Activated T-cell treated with anti-CD3 and anti-CD28 coated beads for 1 hour (primary cell): ENCODE measurements around the gene DPH5.
"Not testable (repeated sequence)": the region's sequence is repeated elsewhere in the genome, so short reads cannot be mapped to it uniquely, and the experiment has no call there.

Experiments
- DNase-seq: peaks from one replicate; pipeline ENCODE4 v3.0.0-alpha.2; 2020; ENCODE audit warnings: low read depth

The DPH5 gene

GRCh38 chr1:100982793-100983192, 42.8 kb downstream of the DPH5 start:
- DNase-seq: no peak

- DNase-seq: no peak
Measured at GRCh38 chr1:100979631-100980030, 46.0 kb downstream of the DPH5 start.

GRCh38 chr1:100976936-100977335, 48.6 kb downstream of the DPH5 start:
- DNase-seq: no peak

DNA sequence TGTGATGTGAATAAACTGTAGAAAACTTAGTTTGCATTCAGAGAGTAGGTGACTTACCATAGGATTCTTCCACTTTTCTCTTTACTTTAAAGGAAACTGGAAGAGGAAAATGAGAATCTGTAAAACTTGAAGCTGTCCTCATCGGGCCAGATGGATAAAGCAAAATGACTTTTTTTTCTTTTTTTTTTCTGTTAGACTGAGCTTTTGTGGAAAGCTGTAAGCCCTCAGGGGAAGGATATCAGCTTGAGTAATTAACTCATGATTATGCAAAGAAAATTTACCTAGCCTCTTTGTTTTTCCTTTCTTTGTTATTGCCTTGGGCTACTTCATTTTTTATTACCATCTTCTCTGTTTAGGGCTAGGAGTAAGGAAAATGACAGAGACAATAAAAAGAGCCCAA, 53.4 kb downstream of the DPH5 start:
- no peak for DNase-seq

- DNase-seq: no peak
Measured at GRCh38 chr1:100971021-100971420, 54.6 kb downstream of the DPH5 start.

DNA sequence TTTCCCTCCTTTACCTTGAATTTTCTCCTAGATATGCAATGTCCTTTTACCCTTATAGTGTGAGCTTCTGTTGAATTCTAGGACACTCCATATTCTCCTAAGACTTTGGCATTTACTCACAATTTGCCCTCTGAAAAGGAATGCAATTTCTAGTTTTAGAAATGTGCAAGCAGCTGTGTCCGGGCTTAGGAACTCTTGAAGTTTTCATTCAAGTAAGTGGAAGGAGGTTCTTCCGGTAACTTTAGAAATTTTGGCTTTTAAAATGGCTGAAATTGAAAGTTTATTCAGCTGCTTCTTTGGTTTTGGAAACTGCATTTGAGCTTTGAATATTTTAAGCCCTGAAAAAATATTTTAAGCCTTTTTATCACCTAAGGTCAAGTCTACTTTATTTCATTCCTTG, 56.3 kb downstream of the DPH5 start:
- DNase-seq: no peak

DNA sequence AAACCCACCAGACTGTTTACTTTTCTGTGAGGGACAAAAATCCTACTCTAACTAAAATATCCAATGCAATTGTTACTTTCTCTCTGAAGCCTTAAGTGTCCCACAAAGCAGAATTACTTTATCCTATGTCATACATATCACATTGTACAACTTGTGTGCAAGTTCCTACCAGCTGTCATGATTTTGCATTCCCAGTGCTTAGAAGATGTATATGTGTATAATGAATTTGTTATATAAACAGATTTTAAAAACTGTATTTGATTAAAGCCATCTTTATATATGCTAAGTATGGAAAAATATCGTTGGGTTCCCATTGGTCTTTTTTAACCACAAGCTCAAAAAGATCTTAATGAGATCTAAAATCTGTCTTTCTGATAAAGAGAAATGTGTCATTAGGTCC, 57.0 kb downstream of the DPH5 start:
- no peak for DNase-seq

DNA sequence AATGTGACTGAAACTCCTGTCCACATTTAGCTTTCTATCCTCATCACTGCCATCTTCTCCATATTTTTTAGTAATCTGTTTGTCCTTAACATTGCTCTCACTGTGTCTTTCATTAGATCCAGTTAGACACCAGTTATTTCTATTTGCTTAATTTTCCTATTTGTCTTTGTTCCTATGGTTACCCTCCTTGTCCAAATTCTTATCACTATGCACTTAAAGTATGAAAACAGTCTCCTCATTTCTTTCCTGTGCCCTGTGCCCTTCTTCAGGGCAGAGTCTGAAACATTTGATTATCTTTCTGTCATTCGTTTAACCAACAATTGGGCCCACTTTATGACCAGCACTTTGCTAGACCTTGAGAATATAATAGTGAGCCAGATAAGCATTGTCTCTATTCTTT, 65.5 kb downstream of the DPH5 start:
- DNase-seq: no peak

GRCh38 chr1:100959502-100960060, 66.0 kb downstream of the DPH5 start:
- no peak for DNase-seq

DNA sequence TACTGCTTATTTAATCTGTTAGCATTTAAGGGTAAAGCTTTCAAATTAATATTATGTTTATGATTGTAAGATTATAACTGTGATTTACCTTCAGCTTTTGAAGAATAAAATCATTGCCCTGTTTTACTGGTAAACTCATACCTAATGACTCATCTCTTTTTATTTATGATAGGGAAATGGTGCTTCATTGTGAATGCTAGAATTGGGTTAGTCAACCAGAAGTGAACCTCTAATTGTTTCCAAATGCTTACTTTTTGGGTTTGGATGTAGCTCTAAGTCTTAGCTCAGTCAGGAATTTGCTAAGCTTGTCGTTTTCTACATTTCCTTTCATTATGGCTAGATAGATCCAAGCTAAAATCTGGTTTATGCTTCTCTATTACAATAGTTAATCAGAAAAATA, 70.3 kb downstream of the DPH5 start:
- DNase-seq: no peak

GRCh38 chr1:100953960-100954730, 71.4 kb downstream of the DPH5 start:
- DNase-seq: no peak

DNA sequence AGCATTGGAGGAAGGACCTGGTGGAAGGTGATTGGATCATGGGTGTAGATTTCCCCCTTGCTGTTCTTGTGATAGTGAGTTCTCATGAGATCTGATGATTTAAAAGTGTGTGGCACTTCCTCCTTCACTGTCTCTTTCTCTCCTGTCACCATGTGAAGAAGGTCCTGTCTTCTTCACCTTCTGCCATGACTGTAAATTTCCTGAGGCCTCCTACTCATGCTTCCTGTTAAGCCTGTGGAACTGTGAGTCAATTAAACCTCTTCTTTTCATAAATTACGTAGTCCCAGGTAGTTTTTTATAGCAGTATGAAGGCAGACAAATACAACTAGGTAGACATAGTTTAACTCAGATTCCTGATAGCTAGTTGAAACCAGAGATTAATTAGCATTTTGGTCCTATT, 72.6 kb downstream of the DPH5 start:
- DNase-seq: not testable (repeated sequence)

DNA sequence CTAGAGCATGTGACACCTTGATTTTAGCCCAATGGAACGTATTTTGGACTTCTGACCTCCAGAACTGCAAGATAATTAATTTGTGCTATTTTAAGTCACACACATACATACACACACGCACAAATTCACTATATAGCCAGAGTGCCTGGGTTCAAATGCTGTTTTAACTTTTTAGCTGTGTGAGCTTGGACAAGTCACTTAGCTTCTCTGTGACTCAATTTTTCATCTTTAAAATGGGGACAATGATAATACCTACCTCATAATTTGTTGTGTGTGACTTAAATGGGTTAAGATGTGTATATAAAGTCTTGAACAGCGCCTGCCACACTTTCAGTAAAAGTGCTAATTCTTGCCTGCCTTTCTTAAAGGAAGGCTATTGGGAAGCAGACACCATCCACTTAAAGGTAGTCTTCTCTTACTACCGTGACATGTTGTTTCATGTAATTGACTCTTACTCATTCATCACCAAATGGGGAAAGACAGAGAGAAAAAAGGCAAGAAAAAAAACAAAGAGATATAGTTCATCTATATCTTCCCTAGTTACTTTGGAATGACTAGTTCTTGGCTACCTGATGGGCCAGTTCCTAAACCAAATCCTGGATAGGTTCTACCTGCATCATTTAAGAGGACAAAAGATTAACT, 73.4 kb downstream of the DPH5 start:
- DNase-seq: no peak

- no peak for DNase-seq
Measured at GRCh38 chr1:100950781-100951180, 74.8 kb downstream of the DPH5 start.

DNA sequence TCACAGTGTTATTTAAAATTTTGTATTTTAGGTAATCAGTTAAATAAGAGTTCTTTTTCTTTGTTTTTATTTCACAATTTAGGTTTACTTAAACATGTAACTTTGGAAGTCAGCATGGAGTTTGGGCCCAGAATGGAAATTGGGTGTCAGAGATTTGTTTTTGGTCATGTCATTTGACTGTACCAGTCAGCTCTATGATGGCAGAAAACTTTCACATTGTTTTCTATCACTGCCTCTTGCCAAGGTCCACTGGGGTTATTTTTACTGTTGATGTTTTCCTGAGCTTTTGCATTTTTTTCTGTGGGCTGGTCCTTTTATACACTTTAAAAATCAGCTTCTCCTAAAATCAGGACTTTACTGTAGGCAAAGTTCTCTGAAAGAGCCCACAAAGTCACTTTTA, 75.2 kb downstream of the DPH5 start:
- no peak for DNase-seq

DNA sequence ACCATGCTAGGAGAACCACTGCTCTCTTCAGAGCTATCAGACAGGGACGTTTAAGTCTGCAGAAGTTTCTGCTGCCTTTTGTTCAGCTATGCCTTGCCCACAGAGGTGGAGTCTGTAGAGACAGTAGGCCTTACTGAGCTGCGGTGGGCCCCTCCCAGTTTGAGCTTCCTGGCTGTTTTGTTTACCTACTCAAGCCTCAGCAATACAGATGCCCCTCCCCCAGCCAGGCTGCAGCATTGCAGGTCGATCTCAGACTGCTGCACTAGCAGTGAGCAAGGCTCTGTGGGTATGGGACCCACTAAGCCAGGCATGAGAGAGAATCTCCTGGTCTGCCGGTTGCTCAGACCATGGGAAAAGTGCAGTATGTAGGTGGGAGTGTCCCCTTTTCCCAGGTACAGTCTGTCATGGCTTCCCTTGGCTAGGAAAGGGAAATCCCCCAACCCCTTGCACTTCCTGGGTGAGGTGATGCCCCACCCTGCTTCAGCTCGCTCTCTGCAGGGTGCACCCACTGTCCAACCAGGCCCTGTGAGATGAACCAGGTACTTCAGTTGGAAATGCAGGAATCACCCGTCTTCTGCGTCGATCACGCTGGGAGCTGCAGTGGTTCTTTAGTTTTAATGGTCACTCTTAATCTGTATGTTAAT, 75.9 kb downstream of the DPH5 start:
- DNase-seq: peak; percentile 59

DNA sequence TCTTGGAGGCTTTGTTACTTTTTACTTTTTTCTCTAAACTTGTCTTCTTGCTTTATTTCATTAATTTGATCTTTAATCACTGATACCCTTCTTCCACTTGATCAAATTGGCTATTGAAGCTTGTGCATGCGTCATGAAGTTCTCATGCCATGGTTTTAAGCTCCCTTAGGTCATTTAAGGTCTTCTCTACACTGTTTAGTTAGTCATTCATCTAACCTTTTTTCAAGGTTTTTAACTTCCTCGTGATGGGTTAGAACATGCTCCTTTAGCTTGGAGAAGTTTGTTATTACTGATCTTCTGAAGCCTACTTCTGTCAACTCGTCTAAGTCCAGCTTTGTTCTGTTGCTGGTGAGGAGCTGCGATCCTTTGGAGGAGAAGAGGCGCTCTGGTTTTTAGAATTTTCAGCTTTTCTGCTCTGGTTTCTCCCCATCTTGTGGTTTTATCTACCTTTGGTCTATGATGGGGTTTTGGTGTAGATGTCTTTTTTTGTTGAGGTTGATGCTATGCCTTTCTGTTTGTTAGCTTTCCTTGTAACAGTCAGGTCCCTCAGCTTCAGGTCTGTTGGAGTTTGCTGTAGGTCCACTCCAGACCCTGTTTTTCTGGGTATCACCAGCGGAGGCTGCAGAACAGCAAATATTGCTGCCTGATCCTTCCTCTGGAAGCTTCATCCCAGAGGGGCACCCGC, 76.7 kb downstream of the DPH5 start:
- not testable (repeated sequence) for DNase-seq

DNA sequence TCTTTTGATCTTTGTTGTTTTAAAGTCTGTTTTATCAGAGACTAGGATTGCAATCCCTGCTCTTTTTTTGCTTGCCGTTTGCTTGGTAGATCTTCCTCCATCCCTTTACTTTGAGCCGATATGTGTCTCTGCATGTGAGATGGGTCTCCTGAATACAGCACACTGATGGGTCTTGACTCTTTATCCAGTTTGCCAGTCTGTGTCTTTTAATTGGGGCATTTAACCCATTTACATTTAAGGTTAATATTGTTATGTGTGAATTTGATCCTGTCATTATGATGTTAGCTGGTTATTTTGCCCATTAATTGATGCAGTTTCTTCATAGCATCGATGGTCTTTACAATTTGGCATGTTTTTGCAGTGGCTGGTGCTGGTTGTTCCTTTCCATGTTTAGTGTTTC, 77.8 kb downstream of the DPH5 start:
- DNase-seq: not testable (repeated sequence)

- DNase-seq: not testable (repeated sequence)
Measured at GRCh38 chr1:100946064-100946463, 79.5 kb downstream of the DPH5 start.

DNA sequence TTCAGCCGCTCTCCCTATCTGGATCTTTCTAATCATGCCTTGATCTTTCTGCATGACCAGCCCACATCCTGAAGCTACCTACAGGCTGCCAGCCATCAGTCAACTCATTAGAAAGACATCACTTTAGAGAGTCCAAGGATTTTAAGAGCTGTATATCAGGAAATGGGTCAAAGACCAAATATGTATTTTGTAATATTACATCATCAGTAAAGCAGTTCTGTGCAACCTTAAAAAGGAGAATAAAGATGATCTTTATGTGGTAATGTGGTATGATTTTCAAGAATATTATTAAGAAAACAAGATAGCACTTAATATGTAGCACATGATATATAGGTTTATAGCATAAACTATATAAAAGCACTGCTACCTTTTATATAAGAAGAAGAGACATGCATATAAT, 82.1 kb downstream of the DPH5 start:
- DNase-seq: no peak

DNA sequence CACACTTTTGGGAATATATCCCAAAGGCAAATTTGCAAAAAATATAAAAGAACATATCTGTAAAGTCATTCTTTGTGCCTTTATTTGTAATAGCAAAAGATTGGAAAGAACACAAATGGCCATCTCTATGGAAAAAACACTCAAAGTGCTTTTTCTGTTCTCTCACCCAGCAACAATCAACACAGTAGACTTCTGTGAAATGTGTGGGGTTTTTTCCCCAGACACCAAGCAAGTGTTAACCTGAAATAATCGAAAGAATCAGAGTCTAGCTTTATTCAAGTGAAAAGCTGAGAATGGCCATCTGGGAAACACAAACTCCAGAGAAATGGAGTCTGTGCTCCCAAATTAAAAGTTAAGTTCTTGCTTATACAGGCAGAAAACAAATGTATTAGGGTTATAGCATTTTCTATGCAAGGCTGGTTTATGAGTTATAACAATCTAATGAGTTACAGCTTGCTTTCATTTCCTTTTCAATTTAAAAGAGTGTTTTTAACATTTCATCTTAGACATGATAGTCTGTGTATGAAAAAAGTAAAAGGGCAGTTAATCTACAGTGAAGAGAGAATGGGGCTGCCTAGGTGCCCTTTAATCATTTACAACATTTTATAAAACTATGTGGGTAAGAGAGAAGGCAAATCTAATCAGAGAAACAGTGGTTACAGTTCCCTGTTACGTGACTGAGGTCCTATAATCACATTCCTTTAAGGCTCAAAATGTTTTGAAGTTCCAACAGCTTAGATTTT, 83.1 kb downstream of the DPH5 start:
- DNase-seq: no peak
